Heart right ventricle (tissue), 16 donors: ENCODE measurements around the gene ATP5ME. TPM values are rescaled to one million over a fixed set of nuclear protein-coding genes. Genes with fewer than 3 reads are reported as not detected.
A peak's percentile ranks its signal among the peaks of the same experiment; 100 is the strongest.

Experiments used
- ATAC-seq, 8 donors: fragments of 200-7000 bp; cut with Tn5 transposase; one replicate each; pipeline ENCODE4 v1.9.1; 2020; ENCODE audit warnings: mild to moderate bottlenecking in 8 of 8, moderate library complexity in 8 of 8, moderate number of reproducible peaks in 1 of 8
- DNase-seq, 2 donors: peaks; one replicate each; pipeline ENCODE4 v3.0.0-alpha.2; 2020
- H3K27ac ChIP-seq, 10 donors: fragments of 200-600 bp; sonication (generic) in 2 of 10; one replicate each; pipeline versions ENCODE4 v1.5.0 to v1.8.0; 2020 to 2022; ENCODE audit warnings: mild to moderate bottlenecking in 3 of 10
- H3K27me3 ChIP-seq, 7 donors: fragments of 200-600 bp; one replicate each; pipeline ENCODE4 v1.8.0; 2021 to 2022; ENCODE audit warnings: mild to moderate bottlenecking in 2 of 7
- H3K36me3 ChIP-seq, 9 donors: fragments of 200-600 bp; sonication (generic) in 1 of 9; one replicate each; pipeline versions ENCODE4 v1.5.0 to v1.8.0; 2020 to 2022; ENCODE audit warnings: mild to moderate bottlenecking in 2 of 9
- H3K4me1 ChIP-seq, 9 donors: fragments of 200-600 bp; sonication (generic) in 1 of 9; one replicate each; pipeline versions ENCODE4 v1.5.0 to v1.8.0; 2020 to 2022; ENCODE audit warnings: mild to moderate bottlenecking in 4 of 9
- H3K4me3 ChIP-seq, 10 donors: fragments of 200-600 bp; sonication (generic) in 2 of 10; one replicate each; pipeline versions ENCODE4 v1.5.0 to v1.8.0; 2020 to 2022; ENCODE audit warnings: mild to moderate bottlenecking in 7 of 10, moderate library complexity in 2 of 10
- H3K9me3 ChIP-seq, 11 donors: fragments of 200-600 bp in 10 of 11; sonication (generic) in 2 of 11; one replicate each; pipeline versions ENCODE4 v1.5.0 to v1.8.0; 2013 to 2022; ENCODE audit warnings: mild to moderate bottlenecking in 2 of 11, control low read depth in 1 of 11, moderate library complexity in 1 of 11
- WGBS, 2 donors: extraction: QIAGEN DNeasy Blood & Tissue Kit; methylation state at CpG; one replicate each; pipeline ENCODE4 v1.1.7; 2013; ENCODE audit warnings: inconsistent platforms in 1 of 2; 5-methylcytosine and 5-hydroxymethylcytosine counted together
- intact Hi-C, 10 donors: fragments of 100-400 bp; cut with DNase I; formaldehyde crosslinking; loops; one replicate each; pipeline versions ENCODE4 v1.11.1 to v1.14.2; 2022
- polyA plus RNA-seq, 2 donors: library from polyadenylated mRNA; stranded (reverse); fragments of 200-250 nt; gene quantifications; one replicate each; pipeline ENCODE4 v1.2.3, GENCODE V29; 2013
- total RNA-seq, 10 donors: library from RNA; stranded (reverse); fragmentation: NEBNext Ultra II Directional in 3 of 10; extraction: Animal tissue kit (Norgen Biotek cat#: 25700) in 3 of 10; gene quantifications; one replicate each; pipeline versions ENCODE4 v1.2.1 to v1.2.4, GENCODE V29; 2021 to 2023
- TF ChIP-seq, protein P1 (sequence below), 9 donors: fragments of 200-600 bp; sonication (generic) in 2 of 9; IDR thresholded peaks; one replicate each; pipeline versions ENCODE4 v1.5.0 to v1.8.0; 2021 to 2022; ENCODE audit warnings: antibody characterized with exemption in 9 of 9, mild to moderate bottlenecking in 5 of 9, moderate library complexity in 1 of 9
- donor health status: Arrhythmogenic right ventricular cardiomyopathy.
- donor health status: ischemic (EF 13 %, LVEDD 7.1; RV severe dilation, severe dysfunction).
- donor health status: healthy with polysubstance abuse.
- donor health status: DM: no; HTN: yes; CAD: no.
- donor health status: DM: no; HTN: no; CAD: no.
- donor health status: ischemic (EF 25% LVEDD 6.9; RV normal size, moderate dysfunction).
- donor health status: ischemic (EF 25% LVEDD 5.7; RV mildly dilated, moderate dysfunction).
- donor health status: healthy.
- donor health status: DM: yes; HTN: yes; CAD: no.
- donor health status: Ischemic cardiomyopathy.
- donor health status: ischemic (EF 35%, LVEDD 5.7; RV mildly dilated, moderate dysfunction).
- donor health status: nonischemic (EF 11% LVEDD 7.7; RV severe dilation, severe dysfunction).
- donor health status: DM: yes; HTN: yes; CAD: no.
- donor health status: PGD.
- donor health status: ischemic (EF 29% LVEDD 5.4; RV normal size, mild dysfunction).
- donor health status: nonischemic (EF 23%, LVEDD 6.1; RV moderate dilation, normal function).

The ATP5ME gene
- total and polyA plus RNA-seq, 12 donors, result 651 to 4,239 (median 1,012) TPM

DNA sequence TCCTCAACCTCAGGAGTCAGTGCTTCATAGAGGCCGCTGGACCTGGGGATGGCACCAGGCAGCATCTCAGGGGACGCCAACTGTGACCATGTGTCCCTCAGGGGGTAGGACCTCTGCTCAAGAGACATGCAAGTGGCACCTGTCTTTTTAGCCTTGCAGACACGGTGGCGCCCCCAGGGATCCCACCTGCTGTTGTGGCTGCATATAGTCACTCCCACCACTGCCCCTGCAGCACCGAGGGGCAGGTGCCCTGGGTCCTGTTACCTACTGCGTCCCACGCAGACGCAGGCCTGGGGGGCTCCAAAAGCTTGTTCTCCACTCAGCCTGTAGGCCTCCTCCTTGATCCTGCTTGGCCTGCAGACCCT is 2.8 kb upstream of the ATP5ME start:
- no peak for DNase-seq

DNA sequence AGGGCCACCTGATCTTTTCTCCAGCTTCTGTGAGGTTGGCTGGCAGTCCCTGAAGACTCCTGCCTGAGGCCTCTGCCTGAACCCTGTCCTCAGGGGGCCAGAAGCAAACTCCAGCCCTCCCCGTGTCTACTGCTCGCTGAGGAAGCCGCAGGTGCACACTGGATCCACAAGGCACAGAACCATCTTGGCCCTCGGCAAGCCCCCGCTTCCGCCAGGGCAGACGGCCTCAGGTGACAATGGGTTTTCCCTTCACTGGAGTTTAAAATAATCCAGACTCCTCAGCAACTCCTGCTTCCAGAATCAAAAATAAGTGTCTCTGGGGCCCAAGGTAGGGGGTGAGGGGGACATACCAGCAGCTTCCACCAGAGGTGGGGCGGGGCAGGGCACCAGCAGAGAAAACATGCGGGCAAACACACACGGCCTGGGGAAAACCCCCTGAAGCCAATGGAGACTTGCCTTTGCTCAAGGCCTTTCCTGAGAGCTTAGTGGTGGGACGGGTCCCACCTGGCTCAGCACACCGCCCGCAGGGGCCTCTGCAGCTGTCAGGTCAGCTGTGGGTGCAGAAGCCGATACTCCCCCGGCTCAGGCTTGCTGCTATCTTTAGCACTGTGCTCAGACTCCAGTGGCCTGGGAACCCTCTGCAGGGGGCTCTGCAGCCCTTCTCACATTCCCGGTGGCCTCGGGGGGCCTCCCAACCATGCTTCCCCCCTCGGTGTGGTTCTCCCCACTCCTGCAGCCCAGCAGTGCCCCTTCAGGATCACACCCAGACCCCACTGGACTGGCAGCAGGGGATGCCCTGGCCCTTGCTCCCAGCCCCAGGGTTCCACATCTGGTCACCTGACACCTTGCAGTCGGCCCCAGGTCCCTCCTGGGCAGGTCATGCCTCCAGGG is 2.1 kb upstream of the ATP5ME start:
- WGBS, 2 donors, result 51 to 61% methylated on average over 19 of the region's 19 CpGs
- ATAC-seq (no peak), DNase-seq (no peak)
- TF ChIP-seq, protein P1, sequence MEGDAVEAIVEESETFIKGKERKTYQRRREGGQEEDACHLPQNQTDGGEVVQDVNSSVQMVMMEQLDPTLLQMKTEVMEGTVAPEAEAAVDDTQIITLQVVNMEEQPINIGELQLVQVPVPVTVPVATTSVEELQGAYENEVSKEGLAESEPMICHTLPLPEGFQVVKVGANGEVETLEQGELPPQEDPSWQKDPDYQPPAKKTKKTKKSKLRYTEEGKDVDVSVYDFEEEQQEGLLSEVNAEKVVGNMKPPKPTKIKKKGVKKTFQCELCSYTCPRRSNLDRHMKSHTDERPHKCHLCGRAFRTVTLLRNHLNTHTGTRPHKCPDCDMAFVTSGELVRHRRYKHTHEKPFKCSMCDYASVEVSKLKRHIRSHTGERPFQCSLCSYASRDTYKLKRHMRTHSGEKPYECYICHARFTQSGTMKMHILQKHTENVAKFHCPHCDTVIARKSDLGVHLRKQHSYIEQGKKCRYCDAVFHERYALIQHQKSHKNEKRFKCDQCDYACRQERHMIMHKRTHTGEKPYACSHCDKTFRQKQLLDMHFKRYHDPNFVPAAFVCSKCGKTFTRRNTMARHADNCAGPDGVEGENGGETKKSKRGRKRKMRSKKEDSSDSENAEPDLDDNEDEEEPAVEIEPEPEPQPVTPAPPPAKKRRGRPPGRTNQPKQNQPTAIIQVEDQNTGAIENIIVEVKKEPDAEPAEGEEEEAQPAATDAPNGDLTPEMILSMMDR (IDR thresholded peaks at IDR 0.05), result no peak
- no peak overlapping the region for H3K27ac ChIP-seq
- H3K9me3 ChIP-seq, result no peaks in the 10 kb centered on the region
- peaks cover 0 to 20% (median 14%) of the 10 kb centered on the region in 9 donors for H3K36me3 ChIP-seq
- intact Hi-C loops, result no loop called here
- H3K4me1 ChIP-seq, result peaks cover 12 to 44% (median 37%) of the 10 kb centered on the region in 9 donors
- H3K27me3 ChIP-seq, result no peaks in the 10 kb centered on the region
- H3K4me3 ChIP-seq, result no peak overlapping the region

More for the DNA sequence above, 2.8 kb upstream of the ATP5ME start:
- TF ChIP-seq, protein P1 (IDR thresholded peaks at IDR 0.05), result no peak
- no peak overlapping the region for H3K27ac ChIP-seq
- intact Hi-C loops, result no loop called here
- no peak overlapping the region for H3K4me3 ChIP-seq
- H3K4me1 ChIP-seq, result peaks cover 13 to 45% (median 37%) of the 10 kb centered on the region in 9 donors
- no peaks in the 10 kb centered on the region for H3K9me3 ChIP-seq
- no peak for ATAC-seq
- 79 to 80% methylated on average over 8 of the region's 8 CpGs for WGBS, 2 donors
- H3K27me3 ChIP-seq, result no peaks in the 10 kb centered on the region
- H3K36me3 ChIP-seq, result peaks cover 0 to 14% (median 9%) of the 10 kb centered on the region in 9 donors

DNA sequence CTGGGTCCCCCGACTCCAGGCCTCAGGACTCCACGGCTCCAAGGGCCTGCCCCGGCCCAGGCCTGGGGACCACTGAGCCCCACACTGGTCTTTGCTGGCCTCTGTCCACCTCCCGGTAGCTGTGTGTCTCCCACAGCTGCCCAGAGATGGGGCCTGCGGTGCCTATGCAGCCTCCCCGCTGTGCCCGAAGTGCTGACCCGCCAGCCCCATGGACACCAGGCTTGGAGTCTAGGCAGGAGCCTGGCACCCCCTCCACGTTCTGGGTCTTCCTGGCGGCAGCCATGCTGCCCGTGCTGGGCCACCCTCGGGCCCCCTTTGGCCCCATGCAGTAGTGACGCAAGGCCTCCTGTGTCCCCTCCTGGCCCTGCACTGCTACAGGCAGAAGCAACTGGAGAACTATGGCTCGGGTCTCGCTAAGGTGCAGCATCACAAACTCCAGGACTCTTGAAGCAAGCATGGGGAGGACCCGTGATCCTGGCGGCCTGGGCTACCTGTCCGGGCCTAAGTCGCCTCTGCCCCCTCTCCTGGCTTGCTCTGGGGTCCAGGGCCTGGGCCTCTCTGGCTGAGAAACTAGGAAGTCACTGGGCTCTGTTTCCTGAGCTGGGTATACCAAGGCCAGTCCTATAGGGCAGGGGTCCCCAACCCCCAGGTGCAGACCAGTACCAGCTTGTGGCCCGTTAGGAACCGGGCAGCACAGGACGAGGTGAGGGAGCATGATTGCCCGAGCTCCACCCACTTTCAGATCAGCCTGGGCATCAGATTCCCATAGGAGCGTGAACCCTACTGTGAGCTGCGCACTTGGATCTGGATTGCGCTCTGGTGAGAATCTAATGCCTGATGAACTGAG is 1.2 kb upstream of the ATP5ME start:
- Histone ChIP-seq H3K36me3 (peaks cover 0 to 30% (median 17%) of the 10 kb centered on the region in 9 donors), H3K4me1 (peaks cover 5 to 34% (median 28%) of the 10 kb centered on the region in 9 donors), H3K27ac (peak overlapping the region in 9 of 10 donors; percentile 91 to 99 (median 96)), H3K27me3 (no peaks in the 10 kb centered on the region), H3K4me3 (peak overlapping the region; percentile 70 to 100 (median 89)), H3K9me3 (no peaks in the 10 kb centered on the region)
- TF ChIP-seq, protein P1 (IDR thresholded peaks at IDR 0.05), result no peak
- DNase-seq, result no peak
- intact Hi-C loops, result no loop called here
- WGBS, 2 donors, result 66 to 68% methylated on average over 26 of the region's 26 CpGs
- ATAC-seq, result peak; percentile 3 to 35 (median 11)
